PC-3 (cell line): ENCODE measurements around the gene HIC1. TPM values are rescaled to one million over a fixed set of nuclear protein-coding genes. Genes with fewer than 3 reads are reported as not detected.

Experiments used
- ATAC-seq: fragments of 200-7000 bp; cut with Tn5 transposase; 2 replicates; pipeline ENCODE4 v1.9.1; 2020; ENCODE audit warnings: mild to moderate bottlenecking, moderate library complexity
- BruUV-seq: library from RNA; stranded (reverse); fragments of 400-500 nt; replicated peaks from 2 replicates; lab custom pipeline; 2021; lab: Mats Ljungman, UMichigan
- CTCF ChIA-PET: fragments of 300-600 bp; sonication (Branson Sonifier 250); formaldehyde crosslinking; loops from one replicate; lab custom pipeline; 2022; ENCODE audit warnings: antibody characterized with exemption; lab: Charles Lee
- POLR2A ChIA-PET: fragments of 300-600 bp; sonication (Branson Sonifier 250); formaldehyde crosslinking; loops from one replicate; lab custom pipeline; 2022; ENCODE audit warnings: antibody characterized with exemption; ENCODE audit not compliant: unreplicated experiment; lab: Charles Lee
- DNase-seq: peaks from one replicate; pipeline ENCODE4 v3.0.0-alpha.2; 2015
- H2AFZ ChIP-seq: fragments of 300-600 bp; sonication (generic); 2 replicates; pipeline ENCODE4 v1.6.0; 2016; ENCODE audit warnings: antibody characterized with exemption, low read length
- H3F3A ChIP-seq: fragments of 300-600 bp; sonication (generic); one replicate; pipeline ENCODE4 v1.6.0; 2017; ENCODE audit warnings: antibody characterized with exemption, low read length, control low read depth, mild to moderate bottlenecking; ENCODE audit not compliant: unreplicated experiment
- H3K27ac ChIP-seq: fragments of 300-600 bp; sonication (generic); 2 replicates; pipeline ENCODE4 v1.5.1; 2016; ENCODE audit warnings: mild to moderate bottlenecking, low read length
- H3K27me3 ChIP-seq: fragments of 300-600 bp; sonication (generic); 2 replicates; pipeline ENCODE4 v1.6.1; 2016; ENCODE audit warnings: low read length, mixed read lengths
- H3K36me3 ChIP-seq: fragments of 300-600 bp; sonication (generic); 2 replicates; pipeline ENCODE4 v1.6.1; 2016; ENCODE audit warnings: low read depth, mixed run types, low read length, mixed read lengths
- H3K4me1 ChIP-seq: fragments of 300-600 bp; sonication (generic); 2 replicates; pipeline ENCODE4 v1.5.1; 2016; ENCODE audit warnings: low read length; ENCODE audit not compliant: insufficient read depth
- H3K4me2 ChIP-seq: fragments of 300-600 bp; sonication (generic); 2 replicates; pipeline ENCODE4 v1.6.0; 2016; ENCODE audit warnings: low read length
- H3K4me3 ChIP-seq: fragments of 300-600 bp; sonication (generic); 2 replicates; pipeline ENCODE4 v1.5.1; 2016; ENCODE audit warnings: mild to moderate bottlenecking, low read length, mixed read lengths
- H3K79me2 ChIP-seq: fragments of 300-600 bp; sonication (generic); 2 replicates; pipeline ENCODE4 v1.6.1; 2017; ENCODE audit warnings: low read length, mixed read lengths
- H3K9ac ChIP-seq: fragments of 300-600 bp; sonication (generic); 2 replicates; pipeline ENCODE4 v1.6.0; 2016; ENCODE audit warnings: mild to moderate bottlenecking, low read length
- H3K9me2 ChIP-seq: fragments of 300-600 bp; sonication (generic); replicated peaks from 2 replicates; pipeline ENCODE4 v1.6.1; 2016; ENCODE audit warnings: mixed run types, low read length, mixed read lengths
- H3K9me3 ChIP-seq: fragments of 300-600 bp; sonication (generic); 2 replicates; pipeline ENCODE4 v1.6.1; 2016; ENCODE audit warnings: low read length, mixed read lengths
- H4K20me1 ChIP-seq: fragments of 300-600 bp; sonication (generic); 2 replicates; pipeline ENCODE4 v1.6.1; 2016; ENCODE audit warnings: low read length, mixed read lengths
- CTCF ChIP-seq: fragments of 300-600 bp; sonication (generic); conservative IDR thresholded peaks from 2 replicates; pipeline ENCODE4 v1.5.1; 2017; ENCODE audit warnings: antibody characterized with exemption, low read depth, mild to moderate bottlenecking, low read length
- EZH2 ChIP-seq: fragments of 300-600 bp; sonication (generic); IDR thresholded peaks from one replicate; pipeline ENCODE4 v1.6.1; 2017; ENCODE audit warnings: antibody characterized with exemption, mild to moderate bottlenecking, low read length; ENCODE audit not compliant: unreplicated experiment
- EZH2phosphoT487 ChIP-seq: fragments of 300-600 bp; sonication (generic); IDR thresholded peaks from 2 replicates; pipeline ENCODE4 v1.6.1; 2018; ENCODE audit warnings: mild to moderate bottlenecking, antibody characterized with exemption, low read length, borderline replicate concordance
- intact Hi-C: fragments of 100-400 bp; cut with micrococcal nuclease; formaldehyde crosslinking; loops from 2 replicates; pipeline ENCODE4 v1.9.0; 2023
- total RNA-seq: library from RNA; depleted of rRNA; stranded (reverse); fragments of >200 nt; gene quantifications from 2 replicates; pipeline ENCODE4 v1.2.3, GENCODE V29; 2014

HIC1 gene
- total RNA-seq, 1 experiment from 2014 or later, result 4.4 TPM

GRCh38 chr17:2040219-2040827, 14.6 kb upstream of the HIC1 start:
- DNase-seq (no peak), ATAC-seq (no peak)
- peaks cover 8% of the 10 kb centered on the region; the same call in 1 of the 2 replicates for H3K36me3 ChIP-seq
- no peak overlapping the region for H3K27ac ChIP-seq
- no peak overlapping the region for H3K4me3 ChIP-seq
- H2AFZ ChIP-seq, result no peak overlapping the region
- H3K27me3 ChIP-seq, result no peaks in the 10 kb centered on the region
- intact Hi-C loops, result no loop called here
- H3K4me2 ChIP-seq, result no peak overlapping the region
- no TSS peak for BruUV-seq
- H4K20me1 ChIP-seq, result no peaks in the 10 kb centered on the region
- H3F3A ChIP-seq, result peaks cover 4% of the 10 kb centered on the region
- no peaks in the 10 kb centered on the region for H3K9me3 ChIP-seq
- TF ChIP-seq EZH2 (no peak), CTCF (no peak), EZH2phosphoT487 (no peak)
- ChIA-PET POLR2A (no interaction called here), CTCF (no interaction called here)
- H3K79me2 ChIP-seq, result peaks cover 15% of the 10 kb centered on the region
- H3K9ac ChIP-seq, result no peak overlapping the region
- H3K4me1 ChIP-seq, result peaks cover 25% of the 10 kb centered on the region
- no peaks in the 10 kb centered on the region for H3K9me2 ChIP-seq

GRCh38 chr17:2040942-2041560, 13.9 kb upstream of the HIC1 start:
- intact Hi-C loops, result no loop called here
- peaks cover 4% of the 10 kb centered on the region for H3F3A ChIP-seq
- H3K4me3 ChIP-seq, result peak overlapping the region; percentile 90
- peaks cover 15% of the 10 kb centered on the region for H3K79me2 ChIP-seq
- H3K27ac ChIP-seq, result no peak overlapping the region
- DNase-seq (no peak), ATAC-seq (no peak)
- no peaks in the 10 kb centered on the region for H3K27me3 ChIP-seq
- H3K9ac ChIP-seq, result 0 out of 2 replicates have a peak overlapping the region, but pooled peaks have one; percentile 92
- peaks cover 8% of the 10 kb centered on the region; the same call in 1 of the 2 replicates for H3K36me3 ChIP-seq
- H3K9me2 ChIP-seq, result no peaks in the 10 kb centered on the region
- no peaks in the 10 kb centered on the region for H4K20me1 ChIP-seq
- peaks cover 25% of the 10 kb centered on the region for H3K4me1 ChIP-seq
- H3K4me2 ChIP-seq, result peak overlapping the region; percentile 99
- no peaks in the 10 kb centered on the region for H3K9me3 ChIP-seq
- no peak for TF ChIP-seq CTCF
- TF ChIP-seq EZH2, result no peak
- TF ChIP-seq EZH2phosphoT487, result no peak
- ChIA-PET POLR2A (no interaction called here), CTCF (interaction anchor here (0.6 kb wide), 1 partner anchor 15 kb away, joined by 4 read pairs; no protein-coding TSS in a partner anchor)
- peak overlapping the region; percentile 79; the same call in 1 of the 2 replicates for H2AFZ ChIP-seq
- BruUV-seq, result no TSS peak
